ENCODE data around the gene EMC8.
A peak's percentile ranks its signal among the peaks of the same experiment; 100 is the strongest.

The EMC8 gene

GRCh38 chr16:85783441-85783840 lies 15.9 kb downstream of the EMC8 start:
- no peak for DNase-seq (ENCODE audit: low spot score)

- DNase-seq (ENCODE audit: low spot score), result no peak
These were observed 16.9 kb downstream of the EMC8 start for GRCh38 chr16:85782451-85782850.

- peak; percentile 83 for DNase-seq (ENCODE audit: low spot score)
These were observed 17.5 kb downstream of the EMC8 start for GRCh38 chr16:85781695-85782370.

DNA sequence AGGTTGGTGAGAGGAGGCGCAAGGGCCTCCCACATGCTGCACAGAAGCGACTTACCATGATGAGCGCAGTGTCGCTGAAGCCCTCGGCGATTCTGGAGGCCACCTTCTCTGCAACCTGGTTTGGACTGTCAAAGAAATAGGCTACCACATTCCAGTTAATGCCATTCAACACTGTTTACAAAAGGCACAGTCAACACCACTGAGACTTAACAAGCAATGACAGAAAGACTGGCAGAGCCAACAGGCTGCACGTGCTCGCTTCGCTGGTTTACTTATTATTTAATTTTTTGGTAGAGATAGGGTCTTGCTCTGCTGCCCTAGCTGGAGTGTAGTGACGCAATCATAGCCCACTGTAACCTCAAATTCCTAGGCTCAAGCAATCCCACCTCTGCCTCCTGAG lies 18.2 kb downstream of the EMC8 start:
- no peak for DNase-seq (ENCODE audit: low spot score)

- no peak for DNase-seq (ENCODE audit: low spot score)
These were observed 19.1 kb downstream of the EMC8 start for GRCh38 chr16:85780281-85780680.

GRCh38 chr16:85778873-85779272 lies 20.5 kb downstream of the EMC8 start:
- no peak for DNase-seq (ENCODE audit: low spot score)

DNA sequence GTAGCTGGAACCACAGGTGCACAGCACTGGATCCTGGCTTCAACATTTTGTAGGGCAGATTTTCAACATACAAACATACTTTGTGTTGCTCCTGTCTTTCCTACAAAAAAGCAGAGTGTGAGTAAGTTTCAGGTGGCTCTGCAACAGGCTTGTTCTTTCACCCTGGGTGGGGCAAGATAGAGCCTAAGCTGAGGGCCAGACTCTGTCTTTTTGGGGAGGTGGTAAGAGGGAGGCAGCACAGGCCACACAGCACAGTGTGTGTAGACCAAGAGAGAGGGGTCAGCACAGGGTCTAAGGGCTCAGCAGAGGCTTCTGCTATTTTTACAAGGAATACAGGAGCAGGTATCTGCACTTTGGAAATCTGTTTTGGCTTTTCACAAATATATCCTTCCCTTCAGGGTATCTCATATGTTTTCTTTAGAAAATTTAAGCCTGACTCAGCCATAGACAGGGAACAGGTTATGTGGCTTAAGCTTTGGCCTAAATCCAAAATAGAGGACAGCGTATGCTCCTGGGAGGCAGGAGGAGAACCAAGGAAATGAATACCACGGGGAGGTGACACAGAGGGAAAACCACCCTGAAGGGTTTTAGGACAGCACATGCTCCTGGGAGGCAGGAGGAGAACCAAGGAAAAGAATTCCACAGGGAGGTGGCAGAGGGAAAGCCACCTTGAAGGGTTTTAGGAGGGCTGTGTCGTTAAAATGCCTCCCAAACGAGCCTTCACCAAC lies 21.6 kb downstream of the EMC8 start:
- DNase-seq (ENCODE audit: low spot score), result no peak

GRCh38 chr16:85774811-85775210 lies 24.5 kb downstream of the EMC8 start:
- no peak for DNase-seq (ENCODE audit: low spot score)

GRCh38 chr16:85774136-85774535 lies 25.2 kb downstream of the EMC8 start:
- no peak for DNase-seq (ENCODE audit: low spot score)

GRCh38 chr16:85773044-85773443 lies 26.3 kb downstream of the EMC8 start:
- no peak for DNase-seq (ENCODE audit: low spot score)

DNA sequence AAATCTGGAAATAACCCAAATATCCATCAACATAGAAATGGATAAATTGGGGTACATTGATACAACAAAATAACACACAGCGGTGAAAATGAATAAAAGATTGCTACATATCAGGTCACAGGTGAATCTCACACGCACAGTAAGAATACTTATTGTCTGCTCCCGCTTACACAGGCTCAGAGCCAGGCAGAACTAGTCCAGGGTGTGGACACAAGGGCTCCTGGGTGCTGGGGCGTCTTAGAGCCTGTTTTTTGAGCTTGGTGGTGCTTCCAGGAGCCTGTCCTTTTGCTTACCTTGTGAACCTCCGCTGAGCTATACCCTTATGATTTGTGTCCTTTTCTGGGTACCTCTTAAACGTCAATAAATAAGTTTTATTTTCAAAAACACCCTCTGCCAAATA lies 28.6 kb downstream of the EMC8 start:
- DNase-seq (ENCODE audit: low spot score), result no peak

DNA sequence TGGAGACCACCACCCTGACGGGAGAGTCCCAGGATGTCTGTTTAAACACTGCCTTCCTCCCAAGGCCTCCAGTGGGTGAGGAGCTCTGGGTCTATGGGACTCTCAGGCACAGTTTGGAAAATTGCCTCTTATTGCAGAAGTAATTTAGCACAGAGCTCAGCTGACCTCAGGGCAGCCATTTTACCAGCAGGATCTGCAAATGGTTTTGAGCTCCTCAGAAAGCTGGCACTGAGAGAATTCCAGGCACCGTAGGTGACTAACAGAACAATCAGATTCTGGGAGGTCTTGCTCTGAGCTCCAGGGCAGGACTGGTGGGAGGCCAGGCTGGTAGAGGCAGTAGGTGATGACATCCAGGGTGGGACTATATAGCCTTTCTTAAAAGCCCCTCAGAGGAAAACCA lies 31.1 kb downstream of the EMC8 start:
- DNase-seq (ENCODE audit: low spot score), result no peak

GRCh38 chr16:85767531-85767930 lies 31.8 kb downstream of the EMC8 start:
- no peak for DNase-seq (ENCODE audit: low spot score)

DNA sequence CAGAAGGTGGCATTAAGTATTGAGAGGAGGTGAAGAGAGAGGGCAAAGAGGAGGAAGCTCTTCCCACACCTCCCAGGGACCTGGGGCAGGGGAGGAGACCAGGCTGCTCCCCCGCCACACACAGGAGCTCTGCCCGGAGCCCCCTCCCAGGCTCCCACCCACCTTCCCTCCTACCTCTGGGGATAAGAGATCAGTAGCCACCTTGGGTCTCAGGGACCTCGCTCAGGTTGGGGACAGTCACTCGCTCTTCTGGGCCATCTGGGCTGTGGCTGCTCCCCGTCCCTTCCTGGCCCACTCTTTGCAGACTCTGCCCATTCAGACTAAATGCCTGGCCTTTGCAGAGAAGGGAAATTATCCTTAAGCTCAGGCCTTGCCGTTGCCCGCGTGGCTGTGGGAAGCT lies 33.6 kb downstream of the EMC8 start:
- no peak for DNase-seq (ENCODE audit: low spot score)

DNA sequence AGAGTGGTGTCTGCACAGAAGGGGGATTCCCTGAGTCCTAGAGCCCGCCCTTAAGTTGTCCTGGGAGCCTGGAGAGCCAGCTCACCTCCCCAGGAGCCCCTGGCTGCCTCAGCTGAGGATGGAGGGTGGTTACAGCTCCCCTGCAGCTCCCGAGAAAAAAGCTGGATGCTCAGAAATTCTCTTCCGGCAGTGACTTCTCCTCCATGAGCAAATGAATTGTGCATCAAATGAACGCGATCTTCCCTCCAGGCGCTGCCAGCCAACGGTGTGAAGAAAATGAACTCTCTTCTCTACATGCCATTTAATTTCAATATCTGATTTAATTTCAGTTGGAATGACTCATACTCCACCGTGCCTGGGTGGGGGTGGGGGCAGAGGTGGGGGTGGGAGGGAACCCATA lies 34.1 kb downstream of the EMC8 start:
- DNase-seq (ENCODE audit: low spot score), result no peak

DNA sequence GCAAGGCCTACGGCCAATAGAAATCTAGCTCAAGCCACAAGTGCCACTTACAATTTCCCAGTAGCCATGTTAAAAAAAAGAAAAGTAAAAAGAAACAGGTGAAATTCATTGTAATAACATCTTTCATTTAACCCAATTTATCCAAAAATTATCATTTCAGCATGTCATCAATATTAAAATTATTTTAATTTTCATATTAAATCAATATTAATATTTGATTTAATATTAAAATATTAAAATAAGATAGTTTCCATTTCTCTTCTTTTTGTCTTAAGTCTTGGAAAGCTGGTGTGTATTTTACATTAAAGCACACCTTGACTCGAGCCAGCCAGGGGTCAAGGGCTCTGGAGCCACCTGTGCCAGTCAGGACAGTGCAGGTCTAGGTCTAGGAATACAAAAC lies 35.7 kb downstream of the EMC8 start:
- DNase-seq (ENCODE audit: low spot score), result no peak

- no peak for DNase-seq (ENCODE audit: low spot score)
These were observed 36.4 kb downstream of the EMC8 start for GRCh38 chr16:85762970-85763369.

DNA sequence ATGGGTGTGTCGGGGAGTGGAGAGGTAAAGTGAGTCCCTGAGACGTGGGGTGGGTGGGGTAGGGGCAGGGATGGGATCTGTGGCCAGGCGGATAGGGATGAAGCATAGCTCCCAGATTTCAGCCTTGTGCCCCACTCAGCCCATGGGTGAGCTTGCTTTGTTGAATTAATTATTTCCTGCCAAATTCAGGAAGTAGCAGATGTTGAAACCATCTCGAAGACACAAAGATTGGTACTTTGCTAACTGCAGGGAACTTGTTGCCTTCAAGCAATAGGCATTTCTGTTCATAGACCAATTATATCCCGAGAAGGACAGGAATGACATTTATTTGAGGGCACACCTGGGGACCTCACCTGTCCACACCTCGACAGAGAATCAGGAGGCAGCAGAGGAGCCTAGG lies 37.5 kb downstream of the EMC8 start:
- DNase-seq (ENCODE audit: low spot score), result no peak

DNA sequence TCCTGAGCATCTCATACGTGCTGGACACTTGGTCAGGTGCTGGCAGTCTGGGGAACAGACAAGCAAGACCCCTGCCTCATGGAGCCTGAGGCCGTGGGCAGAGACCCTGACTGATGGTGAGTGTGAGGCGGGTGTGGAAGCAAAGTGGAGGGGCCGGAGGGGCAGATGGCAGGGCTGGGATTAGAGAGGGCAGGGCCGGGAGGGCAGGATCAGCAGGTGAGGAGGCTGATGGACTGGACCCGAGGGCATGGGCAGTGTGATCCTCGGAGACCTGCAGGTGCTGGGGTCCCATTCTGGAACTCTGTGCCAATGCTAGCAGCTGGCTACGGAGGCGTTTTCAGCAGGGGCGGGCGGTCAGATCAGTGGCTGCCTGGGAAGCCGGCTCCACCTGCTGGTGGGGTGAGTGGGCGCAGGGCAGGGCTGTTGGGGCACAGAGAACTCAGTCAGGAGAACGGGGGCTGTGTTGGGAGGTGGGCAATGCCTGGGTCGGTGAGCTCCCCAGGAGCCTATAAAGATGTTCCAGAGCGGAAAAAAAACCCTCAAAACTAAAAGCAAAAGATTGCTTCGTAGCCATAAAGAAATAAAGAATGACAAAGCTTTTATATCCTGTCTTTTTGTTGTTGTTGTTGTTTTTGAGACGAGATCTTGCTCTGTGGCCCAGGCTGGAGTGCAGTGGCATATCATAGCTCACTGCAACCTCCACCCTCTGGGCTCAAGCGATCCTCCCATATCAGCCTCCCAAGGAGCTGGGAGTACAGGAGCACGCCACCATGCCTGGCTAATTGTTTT lies 39.5 kb downstream of the EMC8 start:
- DNase-seq (ENCODE audit: low spot score), result peak; percentile 16

- no peak for DNase-seq (ENCODE audit: low spot score)
These were observed 40.2 kb downstream of the EMC8 start for GRCh38 chr16:85759136-85759535.

GRCh38 chr16:85757341-85757822 lies 42.0 kb downstream of the EMC8 start:
- DNase-seq (ENCODE audit: low spot score), result no peak

GRCh38 chr16:85755929-85756768 lies 43.2 kb downstream of the EMC8 start:
- DNase-seq (ENCODE audit: low spot score), result no peak
